H9 (cell line): ENCODE measurements around the gene QSOX2. TPM values are rescaled to one million over a fixed set of nuclear protein-coding genes. Genes with fewer than 3 reads are reported as not detected.
A peak's percentile ranks its signal among the peaks of the same experiment; 100 is the strongest.

Source experiments
- DNase-seq: peaks from one replicate; pipeline ENCODE4 v3.0.0-alpha.2; 2017
- H2AFZ ChIP-seq: one replicate; pipeline ENCODE4 v1.6.1; 2013; ENCODE audit warnings: mild to moderate bottlenecking, low read length, control low read depth, moderate library complexity
- H2AK5ac ChIP-seq: 2 replicates; pipeline ENCODE4 v1.6.1; 2013; ENCODE audit warnings: low read length, control low read depth, mixed read lengths; ENCODE audit not compliant: insufficient read length
- H2BK120ac ChIP-seq: one replicate; pipeline ENCODE4 v1.6.1; 2013; ENCODE audit warnings: low read depth, mild to moderate bottlenecking, low read length, control low read depth, inconsistent platforms; ENCODE audit not compliant: poor library complexity, severe bottlenecking
- H2BK12ac ChIP-seq: 2 replicates; pipeline ENCODE4 v1.6.1; 2013; ENCODE audit warnings: low read length, control low read depth, mixed read lengths, low read depth; ENCODE audit not compliant: insufficient read length
- H2BK15ac ChIP-seq: 2 replicates; pipeline ENCODE4 v1.6.1; 2013; ENCODE audit warnings: low read depth, low read length, control low read depth
- H2BK20ac ChIP-seq: one replicate; pipeline ENCODE4 v1.6.1; 2013; ENCODE audit warnings: low read depth, mild to moderate bottlenecking, low read length, control low read depth, inconsistent platforms; ENCODE audit not compliant: poor library complexity, severe bottlenecking
- H2BK5ac ChIP-seq: 2 replicates; pipeline ENCODE4 v1.6.1; 2013; ENCODE audit warnings: low read length, control low read depth, mixed read lengths; ENCODE audit not compliant: insufficient read length
- H3K14ac ChIP-seq: 2 replicates; pipeline ENCODE4 v1.6.1; 2013; ENCODE audit warnings: low read length, control low read depth; ENCODE audit not compliant: insufficient read depth
- H3K18ac ChIP-seq: 2 replicates; pipeline ENCODE4 v1.6.1; 2013; ENCODE audit warnings: low read depth, mild to moderate bottlenecking, mixed read lengths, low read length, control low read depth; ENCODE audit not compliant: insufficient read length
- H3K23ac ChIP-seq: 2 replicates; pipeline ENCODE4 v1.6.1; 2013; ENCODE audit warnings: low read length, control low read depth, mixed read lengths, low read depth; ENCODE audit not compliant: insufficient read length
- H3K23me2 ChIP-seq: 2 replicates; pipeline ENCODE4 v1.6.1; 2013; ENCODE audit warnings: low read depth, mild to moderate bottlenecking, mixed read lengths, low read length, control low read depth; ENCODE audit not compliant: insufficient read length, poor library complexity, severe bottlenecking
- H3K27ac ChIP-seq: 2 replicates; pipeline ENCODE4 v1.5.1; 2013; ENCODE audit warnings: low read length, control low read depth, mixed read lengths, low read depth; ENCODE audit not compliant: insufficient read length
- H3K27me3 ChIP-seq: 2 replicates; pipeline ENCODE4 v1.6.1; 2013; ENCODE audit warnings: low read length, control low read depth, inconsistent platforms; ENCODE audit not compliant: insufficient read depth
- H3K4ac ChIP-seq: 2 replicates; pipeline ENCODE4 v1.6.1; 2013; ENCODE audit warnings: low read depth, mild to moderate bottlenecking, control low read depth, inconsistent platforms, low read length, moderate library complexity
- H3K4me1 ChIP-seq: 2 replicates; pipeline ENCODE4 v1.6.1; 2013; ENCODE audit warnings: low read length, control low read depth, inconsistent platforms; ENCODE audit not compliant: insufficient read depth
- H3K4me2 ChIP-seq: 2 replicates; pipeline ENCODE4 v1.6.1; 2013; ENCODE audit warnings: low read length, control low read depth, mixed read lengths; ENCODE audit not compliant: insufficient read length, insufficient read depth
- H3K56ac ChIP-seq: 2 replicates; pipeline ENCODE4 v1.6.1; 2013; ENCODE audit warnings: low read depth, mild to moderate bottlenecking, mixed read lengths, low read length, control low read depth; ENCODE audit not compliant: insufficient read length
- H3K79me1 ChIP-seq: 2 replicates; pipeline ENCODE4 v1.6.1; 2013; ENCODE audit warnings: low read depth, mild to moderate bottlenecking, moderate library complexity, low read length, control low read depth, inconsistent platforms; ENCODE audit not compliant: insufficient read depth, poor library complexity, severe bottlenecking
- H3K79me2 ChIP-seq: 2 replicates; pipeline ENCODE4 v1.6.1; 2013; ENCODE audit warnings: low read length, control low read depth, inconsistent platforms; ENCODE audit not compliant: insufficient read depth
- H3K9ac ChIP-seq: 2 replicates; pipeline ENCODE4 v1.6.1; 2013; ENCODE audit warnings: low read length, control low read depth, mixed read lengths; ENCODE audit not compliant: insufficient read length; ENCODE audit errors: extremely low read depth
- H3K9me3 ChIP-seq: one replicate; pipeline ENCODE4 v1.6.1; 2013; ENCODE audit warnings: low read depth, low read length, inconsistent platforms; ENCODE audit not compliant: control insufficient read depth
- H3T11ph ChIP-seq: one replicate; pipeline ENCODE4 v1.6.1; 2013; ENCODE audit warnings: mild to moderate bottlenecking, low read length, control low read depth, inconsistent platforms
- H4K20me1 ChIP-seq: one replicate; pipeline ENCODE4 v1.6.1; 2013; ENCODE audit not compliant: control insufficient read depth, insufficient read length, insufficient read depth
- H4K5ac ChIP-seq: 2 replicates; pipeline ENCODE4 v1.6.1; 2013; ENCODE audit warnings: low read depth, mild to moderate bottlenecking, mixed read lengths, low read length, control low read depth; ENCODE audit not compliant: insufficient read length
- H4K8ac ChIP-seq: replicated peaks from 2 replicates; pipeline ENCODE4 v1.6.1; 2013; ENCODE audit warnings: low read length, control low read depth, mixed read lengths, low read depth; ENCODE audit not compliant: insufficient read length
- H4K91ac ChIP-seq: 2 replicates; pipeline ENCODE4 v1.6.1; 2013; ENCODE audit warnings: low read depth, mild to moderate bottlenecking, moderate library complexity, mixed read lengths, low read length, control low read depth; ENCODE audit not compliant: insufficient read length
- H3K27ac Mint-ChIP-seq, 3 experiments: 2 replicates in 2 of 3; 3 replicates in 1 of 3; pipeline ENCODE4 v1.8.0; 2020 to 2021; ENCODE audit warnings: mixed read lengths in 3 of 3, mild to moderate bottlenecking in 1 of 3, moderate library complexity in 1 of 3
- H3K27me3 Mint-ChIP-seq: 2 replicates; pipeline ENCODE4 v1.8.0; 2021; ENCODE audit warnings: low read depth, mild to moderate bottlenecking, moderate library complexity, mixed read lengths
- H3K36me3 Mint-ChIP-seq, 3 experiments: 2 replicates in 2 of 3; 3 replicates in 1 of 3; pipeline ENCODE4 v1.8.0; 2020 to 2021; ENCODE audit warnings: low read depth in 3 of 3, mixed read lengths in 3 of 3; ENCODE audit not compliant: insufficient read depth in 1 of 3
- H3K4me1 Mint-ChIP-seq, 2 experiments: 2 replicates each; pipeline ENCODE4 v1.8.0; 2020; ENCODE audit warnings: mixed read lengths in 2 of 2
- H3K4me3 Mint-ChIP-seq, 2 experiments: 2 replicates in 1 of 2; 3 replicates in 1 of 2; pipeline ENCODE4 v1.8.0; 2020 to 2021; ENCODE audit warnings: mild to moderate bottlenecking in 2 of 2, mixed read lengths in 2 of 2, moderate library complexity in 1 of 2
- H3K9me3 Mint-ChIP-seq, 2 experiments: 2 replicates in 1 of 2; 3 replicates in 1 of 2; pipeline ENCODE4 v1.8.0; 2020; ENCODE audit warnings: mild to moderate bottlenecking in 2 of 2, mixed read lengths in 2 of 2, moderate library complexity in 1 of 2
- WGBS: extraction: QIAGEN DNeasy Blood & Tissue Kit; methylation state at CpG from one replicate; pipeline ENCODE4 v1.1.7; 2013; ENCODE audit warnings: missing lambda C conversion rate, low lambda C conversion rate, mixed read lengths; ENCODE audit not compliant: insufficient read length; ENCODE audit errors: extremely low coverage; 5-methylcytosine and 5-hydroxymethylcytosine counted together
- total RNA-seq: library from RNA; stranded (reverse); gene quantifications from 2 replicates; pipeline ENCODE4 v1.2.1, GENCODE V29; 2021
- TF ChIP-seq, protein P1 (sequence below): fragments of 200-600 bp; sonication (generic); conservative IDR thresholded peaks from 3 replicates; pipeline ENCODE4 v1.8.0; 2021; ENCODE audit warnings: antibody characterized with exemption, mild to moderate bottlenecking

Gene QSOX2
- total RNA-seq, 1 experiment from 2014 or later: 25.8 TPM

DNA sequence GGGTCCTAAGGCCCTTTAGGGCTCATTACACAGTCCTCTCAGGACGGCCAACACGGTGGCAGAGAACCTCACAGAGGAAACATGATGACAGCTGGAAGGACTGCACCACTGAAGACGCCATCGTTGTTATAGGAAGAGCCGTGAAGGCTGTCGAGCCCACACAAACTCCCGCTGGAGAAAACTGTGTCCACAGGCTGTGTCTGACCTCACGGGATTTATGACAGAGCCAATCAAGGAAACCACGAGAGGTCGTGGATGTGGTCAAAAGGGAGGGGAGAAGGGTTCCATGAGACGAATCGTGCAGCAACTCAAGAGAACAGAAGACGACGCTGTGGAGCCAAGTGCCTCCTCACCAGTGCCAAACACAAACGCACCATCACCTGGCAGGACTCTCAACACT is 12.2 kb downstream of the QSOX2 start:
- H3K27ac ChIP-seq: no peak overlapping the region
- peaks cover 9 to 12% of the 10 kb centered on the region in 2 experiments for H3K4me1 Mint-ChIP-seq
- H3K9me3 Mint-ChIP-seq: no peaks in the 10 kb centered on the region

More for the DNA sequence above, 12.2 kb downstream of the QSOX2 start:
- Histone ChIP-seq H3K27me3 (no peaks in the 10 kb centered on the region), H3K9ac (no peak overlapping the region), H2BK12ac (no peak overlapping the region), H3T11ph (no peak overlapping the region), H3K79me2 (peaks cover 4% of the 10 kb centered on the region; the same call in 1 of the 2 replicates), H4K8ac (no peak overlapping the region), H4K91ac (no peak overlapping the region), H3K4me2 (no peak overlapping the region), H2BK15ac (no peak overlapping the region), H2BK120ac (no peak overlapping the region), H3K4ac (no peak overlapping the region), H3K56ac (no peak overlapping the region), H2AK5ac (no peak overlapping the region), H3K18ac (no peak overlapping the region), H2BK5ac (peak overlapping the region; percentile 20), H2BK20ac (no peak overlapping the region), H3K23me2 (no peaks in the 10 kb centered on the region), H3K14ac (no peak overlapping the region), H3K23ac (no peak overlapping the region), H3K9me3 (no peaks in the 10 kb centered on the region), H4K20me1 (no peaks in the 10 kb centered on the region), H3K79me1 (no peaks in the 10 kb centered on the region), H3K4me1 (no peaks in the 10 kb centered on the region), H2AFZ (no peak overlapping the region), H4K5ac (no peak overlapping the region)
- no peaks in the 10 kb centered on the region for H3K27me3 Mint-ChIP-seq
- no CpG with 5 or more reads among the region's 15 CpGs for WGBS
- TF ChIP-seq, protein P1, sequence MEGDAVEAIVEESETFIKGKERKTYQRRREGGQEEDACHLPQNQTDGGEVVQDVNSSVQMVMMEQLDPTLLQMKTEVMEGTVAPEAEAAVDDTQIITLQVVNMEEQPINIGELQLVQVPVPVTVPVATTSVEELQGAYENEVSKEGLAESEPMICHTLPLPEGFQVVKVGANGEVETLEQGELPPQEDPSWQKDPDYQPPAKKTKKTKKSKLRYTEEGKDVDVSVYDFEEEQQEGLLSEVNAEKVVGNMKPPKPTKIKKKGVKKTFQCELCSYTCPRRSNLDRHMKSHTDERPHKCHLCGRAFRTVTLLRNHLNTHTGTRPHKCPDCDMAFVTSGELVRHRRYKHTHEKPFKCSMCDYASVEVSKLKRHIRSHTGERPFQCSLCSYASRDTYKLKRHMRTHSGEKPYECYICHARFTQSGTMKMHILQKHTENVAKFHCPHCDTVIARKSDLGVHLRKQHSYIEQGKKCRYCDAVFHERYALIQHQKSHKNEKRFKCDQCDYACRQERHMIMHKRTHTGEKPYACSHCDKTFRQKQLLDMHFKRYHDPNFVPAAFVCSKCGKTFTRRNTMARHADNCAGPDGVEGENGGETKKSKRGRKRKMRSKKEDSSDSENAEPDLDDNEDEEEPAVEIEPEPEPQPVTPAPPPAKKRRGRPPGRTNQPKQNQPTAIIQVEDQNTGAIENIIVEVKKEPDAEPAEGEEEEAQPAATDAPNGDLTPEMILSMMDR: no peak
- H3K36me3 Mint-ChIP-seq: peaks cover 11 to 28% (median 21%) of the 10 kb centered on the region in 3 experiments
- H3K4me3 Mint-ChIP-seq: no peak overlapping the region
- DNase-seq: no peak
- peak overlapping the region; percentile 6 to 94 (median 81); a peak in 4 of 7 replicates for H3K27ac Mint-ChIP-seq
